Kidney (tissue), 14 donors: ENCODE results near the gene ATG10. TPM values are rescaled to one million over a fixed set of nuclear protein-coding genes. Genes with fewer than 3 reads are reported as not detected.

ENCODE experiments used
- DNase-seq, 5 donors: peaks; one replicate each; pipeline ENCODE4 v3.0.0-alpha.2; 2013 to 2020
- FAIRE-seq: peaks from 2 replicates; lab custom pipeline; 2012; peaks lifted over from hg19 to GRCh38; lab: Jason Lieb, UNC
- H3K27ac ChIP-seq, 2 donors: one replicate each; pipeline ENCODE4 v1.7.0; 2013; ENCODE audit warnings: low read depth in 2 of 2, low read length in 2 of 2, inconsistent platforms in 1 of 2
- H3K27me3 ChIP-seq: one replicate; pipeline ENCODE4 v1.7.1; 2013; ENCODE audit warnings: low read length, inconsistent platforms; ENCODE audit not compliant: control insufficient read depth, insufficient read depth
- H3K36me3 ChIP-seq, 3 donors: one replicate each; pipeline versions ENCODE4 v1.7.0 to v1.7.1; 2013; ENCODE audit warnings: low read length in 3 of 3, control low read depth in 1 of 3, inconsistent platforms in 1 of 3; ENCODE audit not compliant: insufficient read depth in 3 of 3, control insufficient read depth in 2 of 3
- H3K4me1 ChIP-seq, 3 donors: one replicate each; pipeline versions ENCODE4 v1.7.0 to v1.7.1; 2013; ENCODE audit warnings: low read length in 3 of 3, inconsistent platforms in 1 of 3, low read depth in 1 of 3; ENCODE audit not compliant: control insufficient read depth in 2 of 3, insufficient read depth in 2 of 3
- H3K4me3 ChIP-seq, 3 donors: one replicate each; pipeline versions ENCODE4 v1.7.0 to v1.8.1; 2013; ENCODE audit warnings: low read length in 3 of 3, control low read depth in 1 of 3, inconsistent platforms in 1 of 3
- H3K9ac ChIP-seq, 3 donors: one replicate each; pipeline versions ENCODE4 v1.7.0 to v1.7.1; 2013; ENCODE audit warnings: low read length in 3 of 3, control low read depth in 1 of 3, inconsistent platforms in 1 of 3
- H3K9me3 ChIP-seq, 3 donors: one replicate each; pipeline versions ENCODE4 v1.7.0 to v1.7.1; 2013; ENCODE audit warnings: low read length in 3 of 3, control low read depth in 1 of 3, inconsistent platforms in 1 of 3; ENCODE audit not compliant: control insufficient read depth in 2 of 3, insufficient read depth in 1 of 3
- intact Hi-C: fragments of 100-400 bp; cut with DNase I; formaldehyde crosslinking; loops from one replicate; pipeline ENCODE4 v1.11.1; 2022
- polyA plus RNA-seq: library from polyadenylated mRNA; stranded (reverse); fragments of 350-450 nt; fragmentation: Illumina TruSeq; extraction: RNeasy Lipid Tissue Mini Kit (QIAGEN cat#74804); gene quantifications from one replicate; pipeline ENCODE4 v1.2.3, GENCODE V29; 2014; ENCODE audit warnings: low read depth, low replicate concordance; ENCODE audit not compliant: insufficient read depth
- total RNA-seq: library from RNA; stranded (reverse); fragmentation: NEBNext Ultra II Directional; extraction: Animal tissue kit (Norgen Biotek cat#: 25700); gene quantifications from one replicate; pipeline ENCODE4 v1.2.1, GENCODE V29; 2021
- TF ChIP-seq, protein P1 (sequence below): IDR thresholded peaks from 3 replicates; pipeline ENCODE4 v1.5.1; 2012; ENCODE audit warnings: mild to moderate bottlenecking, moderate library complexity, borderline replicate concordance; ENCODE audit not compliant: insufficient read depth; ENCODE audit errors: extremely low read depth
- donor health status: control.
- donor health status: control.
- donor health status: control.
- donor health status: control.
- donor health status: control.
- donor health status: DM: yes; HTN: yes; CAD: no.
- donor health status: Normal renal cell carcinoma (clear cell type).

Gene ATG10
- total and polyA plus RNA-seq, 2 donors from 2014 or later, result 8.6 to 8.7 TPM

DNA sequence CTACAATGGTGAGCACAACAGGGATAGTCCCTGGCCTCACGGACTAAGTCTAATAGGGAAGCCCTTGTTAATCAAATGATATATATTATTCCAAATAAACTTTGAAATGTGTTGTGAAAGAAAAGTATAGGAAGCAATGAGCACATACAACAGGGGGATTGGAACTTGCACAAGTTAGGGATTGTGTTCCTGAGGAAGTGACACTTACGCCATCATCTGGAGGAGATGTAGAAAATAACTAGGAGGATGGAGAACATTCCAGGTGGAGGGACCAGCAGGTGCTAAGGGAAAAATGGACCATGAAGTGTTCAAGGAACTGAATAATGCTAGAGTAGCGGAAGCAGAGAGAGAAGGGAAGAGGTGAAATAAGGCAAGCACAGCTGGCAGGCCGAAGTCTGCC is 325.1 kb downstream of the ATG10 start:
- Histone ChIP-seq H3K27me3 (no peaks in the 10 kb centered on the region), H3K4me3 (no peak overlapping the region), H3K9me3 (no peaks in the 10 kb centered on the region), H3K36me3 (no peaks in the 10 kb centered on the region), H3K27ac (no peak overlapping the region), H3K4me1 (no peaks in the 10 kb centered on the region), H3K9ac (no peak overlapping the region)
- intact Hi-C loops, result no loop called here
- no peak for DNase-seq
- TF ChIP-seq, protein P1, sequence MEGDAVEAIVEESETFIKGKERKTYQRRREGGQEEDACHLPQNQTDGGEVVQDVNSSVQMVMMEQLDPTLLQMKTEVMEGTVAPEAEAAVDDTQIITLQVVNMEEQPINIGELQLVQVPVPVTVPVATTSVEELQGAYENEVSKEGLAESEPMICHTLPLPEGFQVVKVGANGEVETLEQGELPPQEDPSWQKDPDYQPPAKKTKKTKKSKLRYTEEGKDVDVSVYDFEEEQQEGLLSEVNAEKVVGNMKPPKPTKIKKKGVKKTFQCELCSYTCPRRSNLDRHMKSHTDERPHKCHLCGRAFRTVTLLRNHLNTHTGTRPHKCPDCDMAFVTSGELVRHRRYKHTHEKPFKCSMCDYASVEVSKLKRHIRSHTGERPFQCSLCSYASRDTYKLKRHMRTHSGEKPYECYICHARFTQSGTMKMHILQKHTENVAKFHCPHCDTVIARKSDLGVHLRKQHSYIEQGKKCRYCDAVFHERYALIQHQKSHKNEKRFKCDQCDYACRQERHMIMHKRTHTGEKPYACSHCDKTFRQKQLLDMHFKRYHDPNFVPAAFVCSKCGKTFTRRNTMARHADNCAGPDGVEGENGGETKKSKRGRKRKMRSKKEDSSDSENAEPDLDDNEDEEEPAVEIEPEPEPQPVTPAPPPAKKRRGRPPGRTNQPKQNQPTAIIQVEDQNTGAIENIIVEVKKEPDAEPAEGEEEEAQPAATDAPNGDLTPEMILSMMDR, result no peak
- no peak for FAIRE-seq

- intact Hi-C loops, result no loop called here
These were observed 325.9 kb downstream of the ATG10 start for GRCh38 chr5:82297711-82298110.

GRCh38 chr5:82298668-82299067 is 326.8 kb downstream of the ATG10 start:
- Histone ChIP-seq H3K9me3 (no peaks in the 10 kb centered on the region), H3K4me3 (no peak overlapping the region), H3K27me3 (no peaks in the 10 kb centered on the region), H3K36me3 (no peaks in the 10 kb centered on the region), H3K4me1 (no peaks in the 10 kb centered on the region), H3K9ac (no peak overlapping the region), H3K27ac (no peak overlapping the region)
- no peak for DNase-seq
- no peak for FAIRE-seq
- TF ChIP-seq, protein P1, result no peak
- intact Hi-C loops, result no loop called here

More at GRCh38 chr5:82297711-82298110, 325.9 kb downstream of the ATG10 start:
- DNase-seq, result no peak
- no peak for FAIRE-seq
- Histone ChIP-seq H3K4me1 (no peaks in the 10 kb centered on the region), H3K36me3 (no peaks in the 10 kb centered on the region), H3K4me3 (no peak overlapping the region), H3K9ac (no peak overlapping the region), H3K9me3 (no peaks in the 10 kb centered on the region), H3K27me3 (no peaks in the 10 kb centered on the region), H3K27ac (no peak overlapping the region)
- TF ChIP-seq, protein P1, result no peak

GRCh38 chr5:82301190-82301589 is 329.4 kb downstream of the ATG10 start:
- DNase-seq (no peak), FAIRE-seq (no peak)
- Histone ChIP-seq H3K27me3 (no peaks in the 10 kb centered on the region), H3K9me3 (no peaks in the 10 kb centered on the region), H3K4me1 (no peaks in the 10 kb centered on the region), H3K36me3 (no peaks in the 10 kb centered on the region), H3K9ac (no peak overlapping the region), H3K27ac (no peak overlapping the region), H3K4me3 (no peak overlapping the region)
- TF ChIP-seq, protein P1, result no peak
- intact Hi-C loops, result no loop called here
